H9 (cell line): ENCODE data around the gene TUFT1. TPM values are rescaled to one million over a fixed set of nuclear protein-coding genes. Genes with fewer than 3 reads are reported as not detected.

Source experiments
- DNase-seq: peaks from one replicate; pipeline ENCODE4 v3.0.0-alpha.2; 2017
- H2AFZ ChIP-seq: one replicate; pipeline ENCODE4 v1.6.1; 2013; ENCODE audit warnings: mild to moderate bottlenecking, low read length, control low read depth, moderate library complexity
- H2AK5ac ChIP-seq: 2 replicates; pipeline ENCODE4 v1.6.1; 2013; ENCODE audit warnings: low read length, control low read depth, mixed read lengths; ENCODE audit not compliant: insufficient read length
- H2BK120ac ChIP-seq: one replicate; pipeline ENCODE4 v1.6.1; 2013; ENCODE audit warnings: low read depth, mild to moderate bottlenecking, low read length, control low read depth, inconsistent platforms; ENCODE audit not compliant: poor library complexity, severe bottlenecking
- H2BK12ac ChIP-seq: 2 replicates; pipeline ENCODE4 v1.6.1; 2013; ENCODE audit warnings: low read length, control low read depth, mixed read lengths, low read depth; ENCODE audit not compliant: insufficient read length
- H2BK15ac ChIP-seq: 2 replicates; pipeline ENCODE4 v1.6.1; 2013; ENCODE audit warnings: low read depth, low read length, control low read depth
- H2BK20ac ChIP-seq: one replicate; pipeline ENCODE4 v1.6.1; 2013; ENCODE audit warnings: low read depth, mild to moderate bottlenecking, low read length, control low read depth, inconsistent platforms; ENCODE audit not compliant: poor library complexity, severe bottlenecking
- H2BK5ac ChIP-seq: 2 replicates; pipeline ENCODE4 v1.6.1; 2013; ENCODE audit warnings: low read length, control low read depth, mixed read lengths; ENCODE audit not compliant: insufficient read length
- H3K14ac ChIP-seq: 2 replicates; pipeline ENCODE4 v1.6.1; 2013; ENCODE audit warnings: low read length, control low read depth; ENCODE audit not compliant: insufficient read depth
- H3K18ac ChIP-seq: 2 replicates; pipeline ENCODE4 v1.6.1; 2013; ENCODE audit warnings: low read depth, mild to moderate bottlenecking, mixed read lengths, low read length, control low read depth; ENCODE audit not compliant: insufficient read length
- H3K23ac ChIP-seq: 2 replicates; pipeline ENCODE4 v1.6.1; 2013; ENCODE audit warnings: low read length, control low read depth, mixed read lengths, low read depth; ENCODE audit not compliant: insufficient read length
- H3K23me2 ChIP-seq: 2 replicates; pipeline ENCODE4 v1.6.1; 2013; ENCODE audit warnings: low read depth, mild to moderate bottlenecking, mixed read lengths, low read length, control low read depth; ENCODE audit not compliant: insufficient read length, poor library complexity, severe bottlenecking
- H3K27ac ChIP-seq: 2 replicates; pipeline ENCODE4 v1.5.1; 2013; ENCODE audit warnings: low read length, control low read depth, mixed read lengths, low read depth; ENCODE audit not compliant: insufficient read length
- H3K27me3 ChIP-seq: 2 replicates; pipeline ENCODE4 v1.6.1; 2013; ENCODE audit warnings: low read length, control low read depth, inconsistent platforms; ENCODE audit not compliant: insufficient read depth
- H3K4ac ChIP-seq: 2 replicates; pipeline ENCODE4 v1.6.1; 2013; ENCODE audit warnings: low read depth, mild to moderate bottlenecking, control low read depth, inconsistent platforms, low read length, moderate library complexity
- H3K4me1 ChIP-seq: 2 replicates; pipeline ENCODE4 v1.6.1; 2013; ENCODE audit warnings: low read length, control low read depth, inconsistent platforms; ENCODE audit not compliant: insufficient read depth
- H3K4me2 ChIP-seq: 2 replicates; pipeline ENCODE4 v1.6.1; 2013; ENCODE audit warnings: low read length, control low read depth, mixed read lengths; ENCODE audit not compliant: insufficient read length, insufficient read depth
- H3K56ac ChIP-seq: 2 replicates; pipeline ENCODE4 v1.6.1; 2013; ENCODE audit warnings: low read depth, mild to moderate bottlenecking, mixed read lengths, low read length, control low read depth; ENCODE audit not compliant: insufficient read length
- H3K79me1 ChIP-seq: 2 replicates; pipeline ENCODE4 v1.6.1; 2013; ENCODE audit warnings: low read depth, mild to moderate bottlenecking, moderate library complexity, low read length, control low read depth, inconsistent platforms; ENCODE audit not compliant: insufficient read depth, poor library complexity, severe bottlenecking
- H3K79me2 ChIP-seq: 2 replicates; pipeline ENCODE4 v1.6.1; 2013; ENCODE audit warnings: low read length, control low read depth, inconsistent platforms; ENCODE audit not compliant: insufficient read depth
- H3K9ac ChIP-seq: 2 replicates; pipeline ENCODE4 v1.6.1; 2013; ENCODE audit warnings: low read length, control low read depth, mixed read lengths; ENCODE audit not compliant: insufficient read length; ENCODE audit errors: extremely low read depth
- H3K9me3 ChIP-seq: one replicate; pipeline ENCODE4 v1.6.1; 2013; ENCODE audit warnings: low read depth, low read length, inconsistent platforms; ENCODE audit not compliant: control insufficient read depth
- H3T11ph ChIP-seq: one replicate; pipeline ENCODE4 v1.6.1; 2013; ENCODE audit warnings: mild to moderate bottlenecking, low read length, control low read depth, inconsistent platforms
- H4K20me1 ChIP-seq: one replicate; pipeline ENCODE4 v1.6.1; 2013; ENCODE audit not compliant: control insufficient read depth, insufficient read length, insufficient read depth
- H4K5ac ChIP-seq: 2 replicates; pipeline ENCODE4 v1.6.1; 2013; ENCODE audit warnings: low read depth, mild to moderate bottlenecking, mixed read lengths, low read length, control low read depth; ENCODE audit not compliant: insufficient read length
- H4K8ac ChIP-seq: replicated peaks from 2 replicates; pipeline ENCODE4 v1.6.1; 2013; ENCODE audit warnings: low read length, control low read depth, mixed read lengths, low read depth; ENCODE audit not compliant: insufficient read length
- H4K91ac ChIP-seq: 2 replicates; pipeline ENCODE4 v1.6.1; 2013; ENCODE audit warnings: low read depth, mild to moderate bottlenecking, moderate library complexity, mixed read lengths, low read length, control low read depth; ENCODE audit not compliant: insufficient read length
- H3K27ac Mint-ChIP-seq, 3 experiments: 2 replicates in 2 of 3; 3 replicates in 1 of 3; pipeline ENCODE4 v1.8.0; 2020 to 2021; ENCODE audit warnings: mixed read lengths in 3 of 3, mild to moderate bottlenecking in 1 of 3, moderate library complexity in 1 of 3
- H3K27me3 Mint-ChIP-seq: 2 replicates; pipeline ENCODE4 v1.8.0; 2021; ENCODE audit warnings: low read depth, mild to moderate bottlenecking, moderate library complexity, mixed read lengths
- H3K36me3 Mint-ChIP-seq, 3 experiments: 2 replicates in 2 of 3; 3 replicates in 1 of 3; pipeline ENCODE4 v1.8.0; 2020 to 2021; ENCODE audit warnings: low read depth in 3 of 3, mixed read lengths in 3 of 3; ENCODE audit not compliant: insufficient read depth in 1 of 3
- H3K4me1 Mint-ChIP-seq, 2 experiments: 2 replicates each; pipeline ENCODE4 v1.8.0; 2020; ENCODE audit warnings: mixed read lengths in 2 of 2
- H3K4me3 Mint-ChIP-seq, 2 experiments: 2 replicates in 1 of 2; 3 replicates in 1 of 2; pipeline ENCODE4 v1.8.0; 2020 to 2021; ENCODE audit warnings: mild to moderate bottlenecking in 2 of 2, mixed read lengths in 2 of 2, moderate library complexity in 1 of 2
- H3K9me3 Mint-ChIP-seq, 2 experiments: 2 replicates in 1 of 2; 3 replicates in 1 of 2; pipeline ENCODE4 v1.8.0; 2020; ENCODE audit warnings: mild to moderate bottlenecking in 2 of 2, mixed read lengths in 2 of 2, moderate library complexity in 1 of 2
- CTCF ChIP-seq: fragments of 200-600 bp; sonication (generic); conservative IDR thresholded peaks from 3 replicates; pipeline ENCODE4 v1.8.0; 2021; ENCODE audit warnings: antibody characterized with exemption, mild to moderate bottlenecking
- WGBS: extraction: QIAGEN DNeasy Blood & Tissue Kit; methylation state at CpG from one replicate; pipeline ENCODE4 v1.1.7; 2013; ENCODE audit warnings: missing lambda C conversion rate, low lambda C conversion rate, mixed read lengths; ENCODE audit not compliant: insufficient read length; ENCODE audit errors: extremely low coverage; 5-methylcytosine and 5-hydroxymethylcytosine counted together
- total RNA-seq: library from RNA; stranded (reverse); gene quantifications from 2 replicates; pipeline ENCODE4 v1.2.1, GENCODE V29; 2021

Gene TUFT1
- total RNA-seq, 1 experiment from 2014 or later, result 6.2 TPM

GRCh38 chr1:151611832-151612500, 71.9 kb downstream of the TUFT1 start, which contains the start of gene SNX27:
SNX27 (plus strand) TSS chr1:151612050; CDS start chr1:151612202, 152 bp downstream.
- H3K9me3 ChIP-seq, result no peaks in the 10 kb centered on the region
- no CpG with 5 or more reads among the region's 79 CpGs for WGBS
- H3K79me2 ChIP-seq, result peaks cover 5% of the 10 kb centered on the region; the same call in 1 of the 2 replicates
- Mint-ChIP-seq H3K27me3 (peaks cover 4% of the 10 kb centered on the region; the same call in 1 of the 2 replicates), H3K36me3 (peaks cover 2 to 5% (median 2%) of the 10 kb centered on the region in 3 experiments; a peak in 5 of 7 replicates), H3K9me3 (peaks cover 0 to 3% of the 10 kb centered on the region in 2 experiments; a peak in 1 of 5 replicates), H3K4me1 (peaks cover 23 to 25% of the 10 kb centered on the region in 2 experiments), H3K4me3 (peak within 1 kb of the TSS; percentile 93 to 99), H3K27ac (peak within 1 kb of the TSS; percentile 91 to 93 (median 92))
- H3K27me3 ChIP-seq, result no peaks in the 10 kb centered on the region
- H3K56ac ChIP-seq, result no peak within 1 kb of the TSS
- no peak within 1 kb of the TSS for H3K27ac ChIP-seq
- no peak within 1 kb of the TSS for H2BK120ac ChIP-seq
- peak within 1 kb of the TSS; percentile 61 for H3K18ac ChIP-seq
- no peak within 1 kb of the TSS for H3K4ac ChIP-seq
- H4K91ac ChIP-seq, result no peak within 1 kb of the TSS
- H3K4me1 ChIP-seq, result no peaks in the 10 kb centered on the region
- peak within 1 kb of the TSS; percentile 57 for H3K9ac ChIP-seq
- no peak within 1 kb of the TSS for H2AK5ac ChIP-seq
- no peaks in the 10 kb centered on the region for H3K79me1 ChIP-seq
- H3T11ph ChIP-seq, result no peak within 1 kb of the TSS
- no peak within 1 kb of the TSS for H3K23ac ChIP-seq
- H4K20me1 ChIP-seq, result no peaks in the 10 kb centered on the region
- H3K23me2 ChIP-seq, result peaks cover 12% of the 10 kb centered on the region
- H2BK12ac ChIP-seq, result peak within 1 kb of the TSS; percentile 28
- no peak within 1 kb of the TSS for H2BK15ac ChIP-seq
- no peak within 1 kb of the TSS for H2BK20ac ChIP-seq
- H2AFZ ChIP-seq, result no peak within 1 kb of the TSS
- H3K14ac ChIP-seq, result peak within 1 kb of the TSS; percentile 94
- no peak within 1 kb of the TSS for H4K5ac ChIP-seq
- no peak within 1 kb of the TSS for H2BK5ac ChIP-seq
- no peak within 1 kb of the TSS for H4K8ac ChIP-seq
- H3K4me2 ChIP-seq, result peak within 1 kb of the TSS; percentile 91
- no peak for TF ChIP-seq CTCF
- DNase-seq, result peak; percentile 97
